DND-41 (cell line): ENCODE results near the gene ASL.

Experiments used
- ATAC-seq: fragments of 200-7000 bp; cut with Tn5 transposase; 3 replicates; pipeline ENCODE4 v1.9.1; 2021; ENCODE audit warnings: low read depth; ENCODE audit not compliant: insufficient read depth
- DNase-seq: peaks from one replicate; pipeline ENCODE4 v3.0.0-alpha.2; 2020
- H2AFZ ChIP-seq: 2 replicates; pipeline ENCODE4 v1.6.0; 2012; ENCODE audit warnings: low read depth, low read length
- H3K27ac ChIP-seq: 2 replicates; pipeline ENCODE4 v1.5.1; 2012; ENCODE audit warnings: low read length, inconsistent platforms
- H3K27me3 ChIP-seq: fragments of 200-600 bp; sonication (generic); 2 replicates; pipeline ENCODE4 v1.6.0; 2012; ENCODE audit warnings: low read length, mild to moderate bottlenecking, inconsistent platforms; ENCODE audit not compliant: insufficient read depth, poor library complexity
- H3K36me3 ChIP-seq: 2 replicates; pipeline ENCODE4 v1.5.1; 2012; ENCODE audit warnings: low read length, inconsistent platforms; ENCODE audit not compliant: insufficient read depth
- H3K4me1 ChIP-seq: 2 replicates; pipeline ENCODE4 v1.5.1; 2012; ENCODE audit warnings: mild to moderate bottlenecking, low read length; ENCODE audit not compliant: insufficient read depth
- H3K4me2 ChIP-seq: 2 replicates; pipeline ENCODE4 v1.6.0; 2012; ENCODE audit warnings: mild to moderate bottlenecking, moderate library complexity, low read length, inconsistent platforms; ENCODE audit not compliant: insufficient read depth
- H3K4me3 ChIP-seq, 2 experiments: fragments of 200-600 bp in 1 of 2; shearing (Covaris generic) in 1 of 2; 2 replicates each; pipeline ENCODE4 v1.5.1; 2012 to 2016; ENCODE audit warnings: inconsistent platforms in 2 of 2, low read length in 2 of 2, mild to moderate bottlenecking in 2 of 2, low read depth in 1 of 2, moderate library complexity in 1 of 2
- H3K79me2 ChIP-seq: 2 replicates; pipeline ENCODE4 v1.6.0; 2012; ENCODE audit warnings: low read length, inconsistent platforms; ENCODE audit not compliant: insufficient read depth
- H3K9ac ChIP-seq: 2 replicates; pipeline ENCODE4 v1.6.0; 2012; ENCODE audit warnings: low read depth, mild to moderate bottlenecking, inconsistent platforms, low read length, moderate library complexity
- H3K9me3 ChIP-seq: 2 replicates; pipeline ENCODE4 v1.5.1; 2012; ENCODE audit warnings: low read length, moderate library complexity, mild to moderate bottlenecking, inconsistent platforms; ENCODE audit not compliant: insufficient read depth, severe bottlenecking
- H4K20me1 ChIP-seq: 2 replicates; pipeline ENCODE4 v1.6.0; 2012; ENCODE audit warnings: low read length; ENCODE audit not compliant: insufficient read depth
- EZH2 ChIP-seq: IDR thresholded peaks from 3 replicates; pipeline ENCODE4 v1.6.1; 2012; ENCODE audit warnings: borderline replicate concordance, low read depth, mild to moderate bottlenecking, moderate library complexity, low read length, inconsistent platforms; ENCODE audit not compliant: severe bottlenecking
- TF ChIP-seq, protein P1 (sequence below): IDR thresholded peaks from 2 replicates; pipeline ENCODE4 v1.5.1; 2012; ENCODE audit warnings: borderline replicate concordance, low read length, moderate library complexity, mild to moderate bottlenecking; ENCODE audit not compliant: poor library complexity, severe bottlenecking; ENCODE audit errors: extremely low read depth

The ASL gene

DNA sequence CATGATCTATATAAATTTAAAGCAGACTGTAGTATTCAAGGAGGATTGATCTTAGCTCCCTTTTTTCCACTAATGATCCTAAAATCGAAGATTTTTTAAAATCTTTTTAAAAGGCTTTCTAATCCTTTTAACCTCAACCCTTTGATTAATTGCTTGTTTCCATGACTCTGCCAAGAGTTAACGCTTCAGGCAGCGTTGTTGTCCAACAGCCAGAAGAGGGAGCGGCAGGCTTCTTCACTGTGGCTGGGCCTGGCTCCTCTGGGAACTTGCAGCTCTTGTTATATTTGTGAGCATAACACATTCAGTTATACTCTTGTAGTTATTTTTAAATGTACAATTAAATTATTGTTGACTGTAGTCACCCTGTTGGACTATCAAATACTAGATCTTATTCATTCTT, 65.3 kb downstream of the ASL start:
- peaks cover 34% of the 10 kb centered on the region for H4K20me1 ChIP-seq
- H3K79me2 ChIP-seq = peaks cover 43% of the 10 kb centered on the region
- no peak overlapping the region for H3K4me3 ChIP-seq
- H3K27me3 ChIP-seq = no peaks in the 10 kb centered on the region
- DNase-seq (no peak), ATAC-seq (0 out of 3 replicates have a peak, but pooled peaks have one; percentile 37)
- no peak overlapping the region for H2AFZ ChIP-seq
- H3K27ac ChIP-seq = no peak overlapping the region
- no peak overlapping the region for H3K4me2 ChIP-seq
- no peaks in the 10 kb centered on the region for H3K9me3 ChIP-seq
- peaks cover 89% of the 10 kb centered on the region for H3K36me3 ChIP-seq
- TF ChIP-seq EZH2 = no peak
- TF ChIP-seq, protein P1, sequence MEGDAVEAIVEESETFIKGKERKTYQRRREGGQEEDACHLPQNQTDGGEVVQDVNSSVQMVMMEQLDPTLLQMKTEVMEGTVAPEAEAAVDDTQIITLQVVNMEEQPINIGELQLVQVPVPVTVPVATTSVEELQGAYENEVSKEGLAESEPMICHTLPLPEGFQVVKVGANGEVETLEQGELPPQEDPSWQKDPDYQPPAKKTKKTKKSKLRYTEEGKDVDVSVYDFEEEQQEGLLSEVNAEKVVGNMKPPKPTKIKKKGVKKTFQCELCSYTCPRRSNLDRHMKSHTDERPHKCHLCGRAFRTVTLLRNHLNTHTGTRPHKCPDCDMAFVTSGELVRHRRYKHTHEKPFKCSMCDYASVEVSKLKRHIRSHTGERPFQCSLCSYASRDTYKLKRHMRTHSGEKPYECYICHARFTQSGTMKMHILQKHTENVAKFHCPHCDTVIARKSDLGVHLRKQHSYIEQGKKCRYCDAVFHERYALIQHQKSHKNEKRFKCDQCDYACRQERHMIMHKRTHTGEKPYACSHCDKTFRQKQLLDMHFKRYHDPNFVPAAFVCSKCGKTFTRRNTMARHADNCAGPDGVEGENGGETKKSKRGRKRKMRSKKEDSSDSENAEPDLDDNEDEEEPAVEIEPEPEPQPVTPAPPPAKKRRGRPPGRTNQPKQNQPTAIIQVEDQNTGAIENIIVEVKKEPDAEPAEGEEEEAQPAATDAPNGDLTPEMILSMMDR = peak; percentile 27
- no peak overlapping the region for H3K9ac ChIP-seq
- H3K4me1 ChIP-seq = no peaks in the 10 kb centered on the region

DNA sequence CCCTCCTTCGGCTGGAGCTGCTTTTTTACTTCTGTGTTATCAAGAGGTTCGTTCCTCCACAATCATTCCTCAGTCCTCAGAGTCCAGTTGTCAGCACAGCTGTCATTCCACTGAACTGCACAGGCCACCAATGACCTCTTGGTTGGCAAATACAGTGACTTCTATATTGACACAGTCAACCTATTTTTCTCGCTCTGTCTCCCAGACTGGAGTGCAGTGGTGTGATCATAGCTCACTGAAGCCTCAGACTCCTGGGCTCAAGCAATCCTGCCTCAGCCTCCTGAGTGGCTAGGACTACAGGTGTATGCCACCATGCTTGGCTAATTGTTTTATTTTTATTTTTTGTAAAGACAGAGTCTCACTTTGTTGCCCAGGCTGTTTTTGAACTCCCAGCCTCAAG, 66.7 kb downstream of the ASL start:
- TF ChIP-seq, protein P1 = no peak
- no peak for TF ChIP-seq EZH2
- H3K27ac ChIP-seq = no peak overlapping the region
- no peaks in the 10 kb centered on the region for H3K9me3 ChIP-seq
- H4K20me1 ChIP-seq = peaks cover 33% of the 10 kb centered on the region
- ATAC-seq (no peak), DNase-seq (no peak)
- no peak overlapping the region for H2AFZ ChIP-seq
- no peak overlapping the region for H3K9ac ChIP-seq
- peaks cover 47% of the 10 kb centered on the region for H3K79me2 ChIP-seq
- H3K4me2 ChIP-seq = no peak overlapping the region
- H3K27me3 ChIP-seq = no peaks in the 10 kb centered on the region
- no peak overlapping the region for H3K4me3 ChIP-seq
- H3K4me1 ChIP-seq = no peaks in the 10 kb centered on the region
- peaks cover 92% of the 10 kb centered on the region for H3K36me3 ChIP-seq

DNA sequence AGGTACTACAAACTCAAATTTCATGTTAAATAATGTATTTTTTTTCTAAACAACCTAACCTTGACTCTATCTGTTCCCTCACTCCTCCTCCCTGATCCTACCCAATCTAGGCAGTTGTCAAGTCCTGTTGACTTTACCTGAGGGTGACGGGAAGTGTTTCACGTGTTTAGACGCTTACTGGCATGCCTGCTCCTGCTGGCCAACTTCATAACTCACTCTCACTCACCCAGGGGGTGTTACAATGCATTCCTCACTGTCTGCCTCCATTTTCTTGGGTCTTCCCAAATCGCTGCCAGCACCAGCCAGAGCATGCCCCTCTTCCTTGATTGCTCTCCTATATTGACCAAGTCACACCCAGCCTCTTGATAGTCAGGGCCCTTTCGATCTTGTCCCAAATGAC, 67.4 kb downstream of the ASL start:
- Histone ChIP-seq H3K9me3 (no peaks in the 10 kb centered on the region), H4K20me1 (peaks cover 35% of the 10 kb centered on the region), H3K4me1 (no peaks in the 10 kb centered on the region), H3K27me3 (no peaks in the 10 kb centered on the region), H3K4me3 (no peak overlapping the region), H3K79me2 (peaks cover 42% of the 10 kb centered on the region), H3K4me2 (no peak overlapping the region), H2AFZ (no peak overlapping the region), H3K36me3 (peaks cover 92% of the 10 kb centered on the region), H3K9ac (no peak overlapping the region), H3K27ac (no peak overlapping the region)
- no peak for TF ChIP-seq EZH2
- TF ChIP-seq, protein P1 = no peak
- no peak for DNase-seq
- no peak for ATAC-seq
